Pulmonary artery endothelial cell (primary cell): ENCODE data around the gene VWA5B2. TPM values are rescaled to one million over a fixed set of nuclear protein-coding genes. Genes with fewer than 3 reads are reported as not detected.
A peak's percentile ranks its signal among the peaks of the same experiment; 100 is the strongest.

Source experiments
- DNase-seq: peaks from one replicate; pipeline ENCODE4 v3.0.0-alpha.2; 2011; ENCODE audit warnings: low read depth, low spot score
- total RNA-seq: library from RNA; depleted of rRNA; stranded (reverse); fragments of >200 nt; gene quantifications from 2 replicates; pipeline ENCODE4 v1.2.3, GENCODE V29; 2014

VWA5B2 gene
- total RNA-seq, 1 donor from 2014 or later, result not detected

DNA sequence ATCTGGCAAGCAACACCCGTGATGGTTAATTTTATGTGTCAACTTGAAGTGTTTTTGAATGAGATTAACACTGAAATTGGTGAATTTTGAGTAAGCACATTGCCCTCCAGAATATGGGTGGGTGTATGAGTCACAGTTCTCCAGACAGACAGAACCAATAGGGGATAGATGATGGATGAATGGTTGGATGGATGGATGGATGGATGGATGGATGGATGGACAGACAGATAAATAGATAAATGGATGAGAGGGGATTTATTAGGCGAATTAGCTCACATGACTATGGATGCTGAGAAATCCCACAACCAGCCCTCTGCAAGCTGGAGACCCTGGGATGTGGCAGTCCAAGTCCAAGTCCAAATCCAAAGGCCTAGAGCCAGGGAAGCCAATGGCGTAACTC, 5.4 kb upstream of the VWA5B2 start:
- DNase-seq, result no peak

DNA sequence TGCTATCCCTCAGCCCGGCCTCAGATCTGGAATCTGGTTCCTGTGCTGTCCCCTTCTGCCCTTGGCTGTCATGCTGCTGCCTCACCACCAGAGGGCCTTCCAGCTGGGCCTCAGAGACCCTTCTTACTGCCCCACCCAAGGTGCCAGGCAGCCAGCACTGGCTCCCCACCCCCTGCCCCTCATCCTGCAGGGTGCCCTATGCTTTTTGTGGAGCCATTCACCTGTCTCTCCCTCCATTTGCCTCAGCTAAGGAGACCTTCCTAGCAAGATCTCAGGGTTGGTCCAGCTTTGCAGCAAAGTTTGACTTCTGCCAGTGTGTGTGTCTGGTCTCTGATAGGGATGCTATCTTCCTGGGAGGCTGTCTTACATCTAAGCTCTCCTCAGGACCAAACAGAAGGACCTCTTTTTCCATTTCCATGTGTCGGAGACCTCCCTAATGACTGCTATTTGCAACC, 1.9 kb upstream of the VWA5B2 start:
- no peak for DNase-seq

DNA sequence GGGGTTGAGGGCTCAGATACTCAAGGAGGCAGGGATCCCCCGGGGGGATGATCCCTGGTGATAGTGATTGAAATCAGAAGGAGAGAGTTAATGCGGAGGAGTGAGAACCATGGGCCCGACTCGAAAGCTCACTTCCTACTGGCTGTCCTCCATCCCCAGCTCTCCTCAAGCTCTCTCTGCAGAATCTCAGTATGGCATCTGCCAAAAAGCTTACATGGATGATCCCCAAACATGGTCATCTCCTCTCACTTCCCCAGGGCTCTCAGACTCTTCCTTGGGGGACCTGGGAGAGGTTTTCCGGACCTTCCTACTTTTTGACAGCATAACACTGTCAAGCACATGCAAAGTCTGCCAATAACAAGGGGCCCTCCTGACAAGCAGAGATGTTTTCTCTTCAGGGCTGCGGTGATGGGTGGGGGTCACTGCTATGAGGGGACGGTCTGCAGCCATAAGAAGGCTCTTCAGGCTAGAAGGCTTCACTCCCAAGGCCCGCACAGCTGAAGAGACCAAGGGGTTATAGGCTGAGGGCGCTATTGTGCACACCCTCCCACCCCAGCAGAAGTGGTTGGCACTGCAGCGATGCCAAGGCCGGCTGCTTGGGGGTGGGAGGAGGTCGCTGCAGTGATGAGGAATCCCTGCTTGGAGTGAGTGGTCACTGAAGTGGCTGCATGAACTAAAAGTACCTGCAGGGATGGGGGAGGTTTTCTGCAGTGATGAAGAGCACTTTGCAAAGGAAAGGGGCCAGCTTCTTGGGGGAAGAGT, 828 bp upstream of the VWA5B2 start:
- no peak for DNase-seq

DNA sequence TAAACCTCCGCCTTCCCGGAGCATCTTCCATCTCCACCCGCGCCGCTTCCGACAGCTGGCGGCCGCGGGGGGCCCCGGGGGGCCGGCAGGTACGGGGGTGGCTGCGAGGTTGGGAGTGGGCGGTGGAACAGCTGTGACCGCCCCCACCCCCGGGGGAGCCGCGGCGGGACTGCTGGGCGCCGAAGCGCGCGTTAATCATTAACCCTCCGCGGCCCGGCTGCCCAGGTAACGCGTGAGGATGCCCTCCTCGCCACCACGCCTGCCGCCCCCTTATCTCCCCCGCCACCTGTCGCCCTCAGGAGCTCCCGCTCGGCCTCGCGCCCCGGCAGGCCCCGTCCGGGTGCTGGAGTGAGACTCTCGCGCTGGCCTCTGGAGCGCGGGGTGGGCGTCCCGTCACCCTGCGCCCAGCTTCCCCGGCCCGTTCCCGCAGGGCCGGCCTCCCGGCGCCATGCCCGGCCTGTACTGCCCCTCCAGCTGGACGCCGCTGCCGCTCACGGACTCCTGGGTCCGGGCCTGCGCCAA, 757 bp downstream of the VWA5B2 start:
- no peak for DNase-seq

DNA sequence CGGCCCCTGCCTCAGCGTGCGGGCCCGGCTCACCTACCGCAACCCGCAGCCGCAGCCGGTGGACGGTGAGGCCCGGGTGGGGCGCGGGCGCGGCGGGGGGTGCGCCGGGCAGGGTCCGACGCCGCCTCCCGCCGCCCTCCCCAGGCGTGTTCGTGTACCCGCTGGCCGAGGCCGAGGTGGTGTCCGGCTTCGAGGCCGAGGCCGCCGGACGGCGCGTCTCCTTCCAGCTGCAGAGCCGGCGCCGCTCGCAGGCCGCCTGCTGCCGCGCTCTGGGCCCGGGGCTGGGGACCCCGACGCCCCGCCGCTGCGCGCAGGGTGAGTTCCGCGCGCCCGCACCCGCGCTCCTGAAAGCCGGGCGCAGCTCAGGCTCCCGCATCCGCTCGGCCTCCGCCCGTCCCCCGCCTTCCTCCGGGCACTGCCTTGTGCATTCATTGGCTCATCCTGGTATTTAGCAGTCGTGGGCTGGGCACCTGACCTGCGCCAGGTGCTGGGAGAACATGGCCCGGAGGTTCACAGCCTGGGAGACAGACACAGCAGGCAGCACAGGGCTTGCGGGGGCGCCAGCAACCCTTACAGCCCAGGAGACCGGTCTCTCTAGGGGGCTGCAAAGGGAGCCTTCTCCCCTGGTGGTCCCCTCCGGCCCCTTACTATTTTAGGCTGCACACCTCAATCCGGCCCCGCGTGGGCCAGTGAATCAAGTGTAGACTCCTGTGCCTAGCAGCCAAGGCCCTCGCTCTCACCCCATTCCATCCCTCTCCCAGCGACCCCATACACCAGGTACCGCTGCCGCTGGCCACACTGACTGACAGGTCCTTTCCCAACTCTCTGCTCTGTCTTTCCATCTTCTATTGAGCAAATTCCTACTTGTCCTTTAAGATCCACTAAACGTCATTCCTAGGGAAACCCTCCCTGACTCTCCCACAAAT, 1.5 kb downstream of the VWA5B2 start:
- DNase-seq, result no peak

DNA sequence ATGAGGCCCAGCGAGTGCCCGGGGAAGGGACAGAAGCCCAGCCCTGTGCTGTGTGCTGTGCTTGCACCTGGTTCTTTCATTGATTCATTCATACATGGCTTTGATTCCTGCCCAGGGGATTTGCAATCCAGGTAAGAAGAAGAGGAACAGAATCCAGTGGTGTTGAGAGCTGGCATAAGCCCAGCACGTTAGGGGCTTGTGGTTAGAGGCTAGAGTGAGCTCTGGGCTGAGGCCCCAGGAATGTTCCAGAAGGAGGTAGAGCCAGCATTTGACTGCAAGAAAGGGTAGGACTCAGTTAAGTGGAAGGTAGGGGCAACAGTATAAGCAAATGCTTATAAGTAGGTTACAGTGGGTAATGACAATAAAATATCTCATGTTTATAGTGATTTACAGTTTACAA, 2.3 kb downstream of the VWA5B2 start:
- no peak for DNase-seq

DNA sequence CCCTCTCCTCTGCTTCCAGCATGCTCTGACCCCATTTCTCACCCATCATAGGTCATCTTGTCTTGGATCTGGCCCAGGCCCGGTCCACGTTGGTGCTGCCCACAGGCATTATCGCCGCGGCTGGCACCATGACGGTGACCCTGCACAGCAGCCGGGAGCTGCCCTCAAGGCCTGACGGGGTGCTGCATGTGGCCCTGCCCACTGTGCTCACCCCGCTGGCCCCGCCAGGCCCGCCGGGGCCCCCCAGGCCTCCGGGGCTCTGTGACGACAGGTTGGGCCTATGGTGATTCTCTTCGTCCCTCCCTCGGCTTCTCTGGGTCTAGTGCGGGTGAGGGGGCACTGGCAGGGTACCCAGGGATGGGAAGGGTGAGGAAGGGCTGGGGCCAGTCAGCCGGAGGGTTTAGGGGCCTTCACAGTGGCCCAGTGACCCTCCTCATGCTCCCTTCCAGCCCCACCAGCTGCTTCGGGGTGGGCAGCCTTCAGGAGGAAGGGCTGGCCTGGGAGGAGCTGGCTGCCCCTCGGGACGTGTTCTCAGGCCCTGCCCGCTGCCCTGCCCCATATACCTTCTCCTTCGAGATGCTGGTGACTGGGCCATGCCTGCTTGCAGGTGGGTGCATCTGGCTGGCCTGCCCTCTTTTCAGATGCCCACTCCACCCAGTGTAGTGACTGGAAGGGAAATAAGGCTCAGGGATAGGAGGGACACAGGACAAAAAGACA, 3.9 kb downstream of the VWA5B2 start:
- DNase-seq, result no peak

DNA sequence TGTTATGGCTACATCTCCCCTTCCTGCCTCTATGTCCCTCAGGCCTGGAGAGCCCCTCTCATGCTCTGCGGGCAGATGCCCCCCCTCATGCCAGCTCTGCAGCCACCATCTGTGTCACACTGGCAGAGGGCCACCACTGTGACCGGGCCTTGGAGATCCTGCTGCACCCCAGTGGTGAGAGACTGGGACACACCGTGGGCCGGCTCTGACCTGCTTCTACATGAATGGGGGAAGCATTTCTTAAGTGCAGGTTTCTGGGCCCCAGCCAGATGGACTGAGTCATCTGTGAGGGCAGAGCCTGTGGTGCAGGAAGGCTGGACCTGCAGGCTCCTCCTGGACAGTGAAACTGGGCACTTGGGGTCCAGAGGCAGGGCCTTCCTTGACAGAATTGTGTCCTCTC, 4.8 kb downstream of the VWA5B2 start:
- DNase-seq, result peak; percentile 26

DNA sequence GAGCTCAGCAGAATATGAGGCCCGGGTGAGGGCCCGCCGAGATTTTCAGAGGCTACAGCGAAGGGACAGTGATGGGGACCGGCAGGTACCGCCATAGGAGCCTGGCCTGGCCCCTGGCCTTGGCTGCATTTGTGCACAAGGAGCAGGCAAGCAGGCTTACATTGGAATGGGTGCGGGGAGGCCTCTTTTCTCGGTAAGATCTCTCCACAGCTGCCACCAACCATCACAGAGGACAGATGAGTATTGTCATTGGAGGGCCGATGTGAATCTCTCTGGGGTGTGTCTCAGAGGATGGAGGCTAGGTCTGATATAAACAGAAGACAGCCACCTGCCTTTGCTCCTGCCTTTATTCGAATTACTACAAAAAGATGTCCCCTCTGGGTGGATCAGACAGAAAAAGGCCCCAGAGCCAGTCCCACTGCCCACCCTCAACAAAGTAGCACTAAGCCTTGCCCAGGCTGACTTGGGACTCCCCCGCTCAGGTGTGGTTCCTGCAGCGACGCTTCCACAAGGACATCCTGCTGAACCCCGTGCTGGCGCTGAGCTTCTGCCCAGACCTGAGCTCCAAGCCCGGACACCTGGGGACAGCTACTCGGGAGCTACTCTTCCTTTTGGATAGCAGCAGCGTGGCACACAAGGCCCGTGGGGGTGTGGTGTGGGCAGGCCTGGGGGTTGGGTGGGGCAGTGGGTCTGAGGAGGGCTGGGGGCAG, 5.4 kb downstream of the VWA5B2 start:
- DNase-seq, result no peak

DNA sequence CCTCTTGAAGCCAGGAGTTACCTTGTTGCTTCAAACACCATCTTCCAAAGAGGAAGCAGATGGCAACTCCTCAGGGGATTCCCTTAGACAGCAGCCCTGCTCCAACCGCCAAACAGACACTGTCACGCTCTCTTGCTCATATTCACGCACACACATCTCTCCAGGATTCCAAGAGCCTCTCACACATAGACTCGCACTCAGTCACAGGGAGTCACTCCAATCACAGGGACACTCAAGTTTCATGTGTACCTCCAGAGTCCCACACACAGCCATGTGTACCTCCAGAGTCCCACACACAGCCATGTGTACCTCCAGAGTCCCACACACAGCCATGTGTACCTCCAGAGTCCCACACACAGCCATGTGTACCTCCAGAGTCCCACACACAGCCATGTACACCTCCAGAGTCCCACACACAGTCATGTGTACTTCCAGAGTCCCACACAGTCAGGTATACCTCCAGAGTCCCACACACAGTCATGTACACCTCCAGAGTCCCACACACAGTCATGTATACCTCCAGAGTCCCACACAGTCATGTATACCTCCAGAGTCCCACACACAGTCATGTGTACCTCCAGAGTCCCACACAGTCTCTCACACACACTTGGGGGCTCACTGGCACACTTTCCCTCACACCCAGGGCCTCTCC, 6.1 kb downstream of the VWA5B2 start:
- no peak for DNase-seq

DNA sequence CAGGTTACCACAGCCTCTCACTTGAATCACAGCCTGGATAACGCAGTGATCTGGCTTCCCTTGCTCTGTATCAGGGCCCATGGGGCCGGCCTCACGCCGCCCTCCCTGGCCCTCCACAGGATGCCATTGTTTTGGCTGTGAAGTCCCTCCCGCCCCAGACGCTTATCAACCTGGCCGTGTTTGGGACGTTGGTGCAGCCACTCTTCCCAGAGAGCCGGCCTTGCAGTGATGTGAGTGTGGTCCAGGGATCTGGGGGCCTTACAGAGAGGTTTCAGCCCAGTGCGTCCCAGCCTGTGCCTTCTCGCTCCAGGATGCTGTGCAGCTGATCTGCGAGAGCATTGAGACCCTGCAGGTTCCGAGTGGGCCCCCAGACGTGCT, 6.6 kb downstream of the VWA5B2 start:
- DNase-seq, result no peak

DNA sequence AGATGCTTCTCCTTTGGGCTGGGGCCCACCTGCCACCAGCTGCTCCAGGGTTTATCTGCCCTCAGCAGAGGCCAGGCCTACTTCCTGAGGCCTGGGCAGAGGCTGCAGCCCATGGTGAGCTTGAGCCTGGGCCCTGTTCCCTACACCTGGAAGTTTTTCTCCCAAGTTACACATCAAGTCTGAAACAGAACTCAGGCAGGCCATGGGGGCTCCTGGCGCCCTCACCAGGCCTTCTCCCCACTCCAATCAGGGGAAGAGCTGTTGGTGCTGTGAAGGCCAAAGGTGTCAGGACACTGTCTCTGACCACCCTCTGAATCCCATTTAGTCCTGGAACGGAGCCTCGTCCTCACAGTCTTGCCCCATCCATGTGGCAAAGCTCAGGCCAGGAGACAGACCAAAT, 7.3 kb downstream of the VWA5B2 start:
- DNase-seq, result no peak

DNA sequence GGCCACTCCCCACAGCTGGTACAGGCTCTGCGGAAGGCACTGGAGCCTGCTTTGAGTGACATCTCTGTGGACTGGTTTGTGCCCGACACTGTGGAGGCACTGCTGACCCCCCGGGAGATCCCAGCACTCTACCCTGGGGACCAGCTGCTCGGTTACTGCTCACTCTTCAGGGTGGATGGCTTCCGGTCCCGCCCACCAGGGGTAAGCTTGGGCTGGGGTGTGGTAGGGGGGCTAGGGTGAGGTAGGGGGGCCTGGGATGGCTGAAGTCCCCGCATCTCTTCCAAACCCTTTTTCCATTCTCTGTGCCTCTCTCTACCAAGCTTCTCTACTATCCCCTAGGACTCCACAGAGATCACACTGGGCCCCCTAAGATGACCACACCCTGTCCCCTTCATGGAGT, 7.8 kb downstream of the VWA5B2 start:
- no peak for DNase-seq

DNA sequence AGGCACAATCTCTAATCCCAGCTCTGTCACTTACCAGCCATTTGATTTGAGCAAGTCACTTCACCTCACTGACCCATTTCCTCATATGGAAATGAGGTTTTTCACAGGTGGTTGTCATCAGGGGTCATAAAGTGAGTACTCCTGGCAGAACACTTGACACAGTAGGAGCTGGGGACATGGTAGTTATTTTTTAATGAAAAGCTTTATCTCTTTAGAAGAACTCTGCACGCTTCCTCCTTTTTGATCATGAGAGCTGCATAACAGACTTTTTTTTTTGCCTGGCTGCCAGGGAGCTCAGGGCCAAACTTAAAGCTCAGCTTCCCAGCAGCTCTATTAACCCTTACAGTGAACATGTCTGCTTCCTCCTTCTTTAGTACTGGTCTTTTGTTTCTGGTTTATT, 8.4 kb downstream of the VWA5B2 start:
- DNase-seq, result no peak

DNA sequence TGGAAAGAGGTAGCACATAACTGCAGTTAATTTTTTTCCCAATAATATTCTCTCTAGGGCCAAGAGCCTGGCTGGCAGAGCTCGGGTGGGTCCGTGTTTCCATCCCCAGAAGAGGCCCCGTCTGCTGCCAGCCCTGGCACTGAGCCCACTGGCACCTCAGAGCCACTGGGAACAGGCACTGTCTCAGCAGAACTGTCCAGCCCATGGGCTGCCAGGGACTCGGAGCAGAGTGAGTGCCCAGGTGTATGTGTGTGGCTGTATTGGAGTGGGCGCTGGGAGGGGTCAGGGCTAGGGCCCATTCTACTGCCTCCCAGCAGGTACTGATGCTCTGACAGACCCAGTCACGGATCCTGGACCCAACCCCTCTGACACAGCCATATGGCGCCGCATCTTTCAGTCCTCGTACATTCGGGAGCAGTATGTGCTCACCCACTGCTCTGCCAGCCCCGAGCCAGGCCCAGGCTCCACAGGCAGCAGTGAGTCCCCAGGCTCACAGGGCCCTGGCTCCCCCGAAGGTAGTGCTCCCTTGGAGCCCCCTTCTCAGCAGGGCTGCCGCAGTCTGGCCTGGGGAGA, 8.9 kb downstream of the VWA5B2 start:
- DNase-seq, result no peak

DNA sequence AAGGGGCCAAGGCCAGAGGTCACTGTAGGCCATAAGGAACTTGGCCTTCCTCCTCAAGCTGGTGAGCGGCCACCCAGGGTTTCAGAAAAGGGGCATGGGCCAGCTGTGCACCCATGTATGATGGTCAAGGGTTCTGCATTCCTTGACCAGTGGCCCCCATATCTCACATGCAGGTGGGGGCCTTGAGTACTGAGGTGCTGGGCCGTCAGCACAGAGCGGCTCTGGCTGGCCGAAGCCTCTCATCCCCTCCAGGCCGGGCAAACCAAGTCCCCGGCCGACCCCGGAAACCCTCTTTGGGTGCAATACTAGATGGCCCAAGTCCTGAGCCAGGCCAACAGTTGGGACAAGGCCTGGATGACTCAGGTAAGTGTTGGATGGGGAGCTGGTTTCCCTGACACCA, 9.8 kb downstream of the VWA5B2 start:
- DNase-seq, result no peak

DNA sequence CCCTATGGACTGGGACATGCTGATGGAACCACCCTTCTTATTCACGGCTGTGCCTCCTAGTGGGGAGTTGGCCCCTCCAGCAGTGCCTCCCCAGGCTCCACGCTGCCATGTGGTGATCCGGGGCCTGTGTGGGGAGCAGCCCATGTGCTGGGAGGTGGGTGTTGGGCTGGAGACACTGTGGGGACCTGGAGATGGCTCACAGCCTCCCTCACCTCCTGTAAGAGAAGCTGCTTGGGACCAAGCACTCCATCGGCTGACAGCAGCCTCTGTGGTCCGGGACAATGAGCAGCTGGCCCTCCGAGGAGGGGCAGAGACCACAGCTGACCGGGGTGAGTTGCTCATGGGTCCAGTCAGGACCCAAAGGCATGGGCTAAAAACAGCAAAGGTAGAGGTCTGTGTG, 10.3 kb downstream of the VWA5B2 start:
- DNase-seq, result no peak

DNA sequence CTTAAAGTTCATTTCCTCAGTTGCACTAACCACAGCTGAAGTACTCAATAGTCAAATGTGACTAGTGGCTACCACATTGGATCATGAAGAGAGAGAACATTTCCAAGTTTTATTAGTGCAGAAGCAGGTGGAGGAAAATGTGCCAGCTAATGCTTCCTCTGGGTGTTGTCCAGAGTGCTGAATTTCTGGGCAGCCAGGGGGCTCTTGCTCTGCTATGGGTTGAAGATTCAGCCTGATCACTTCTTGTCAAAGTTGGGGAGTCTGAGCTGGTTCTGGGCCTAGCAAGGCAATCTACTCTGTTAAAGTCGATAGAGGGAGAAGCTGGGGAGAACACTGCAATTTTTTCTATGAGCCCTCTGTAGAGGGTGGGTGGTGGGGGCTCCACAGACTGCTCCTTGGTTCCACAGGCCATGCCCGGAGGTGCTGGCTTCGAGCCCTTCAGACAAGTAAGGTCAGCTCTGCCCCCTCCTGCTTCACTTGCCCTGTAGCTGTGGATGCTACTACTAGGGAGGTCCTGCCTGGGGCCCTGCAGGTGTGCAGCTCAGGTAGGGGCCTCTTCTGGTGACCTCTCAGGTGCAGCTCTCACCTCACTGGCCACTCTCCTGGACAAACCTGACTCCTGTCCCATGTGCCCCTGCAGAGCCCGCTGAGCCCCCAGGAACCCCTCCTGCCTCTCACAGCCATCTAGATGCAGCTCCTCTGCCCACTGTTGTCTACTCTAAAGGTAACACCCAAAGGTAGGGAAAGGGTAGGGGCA, 11.2 kb downstream of the VWA5B2 start:
- DNase-seq, result no peak

DNA sequence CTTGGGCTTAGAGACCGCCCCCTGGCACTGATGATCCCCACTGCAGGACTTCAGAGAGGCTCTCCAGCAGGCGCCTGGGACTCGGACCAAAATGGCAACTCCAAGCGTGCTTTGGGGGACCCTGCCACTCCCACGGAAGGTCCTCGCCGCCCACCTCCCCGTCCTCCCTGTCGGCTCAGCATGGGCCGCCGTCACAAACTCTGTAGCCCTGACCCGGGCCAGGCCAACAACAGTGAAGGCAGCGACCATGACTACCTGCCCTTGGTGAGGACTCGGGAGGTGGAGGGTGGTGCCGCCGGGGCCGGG, 11.7 kb downstream of the VWA5B2 start:
- no peak for DNase-seq
